ENCODE measurements around the gene MUSTN1.
A peak's percentile ranks its signal among the peaks of the same experiment; 100 is the strongest.

MUSTN1 gene

DNA sequence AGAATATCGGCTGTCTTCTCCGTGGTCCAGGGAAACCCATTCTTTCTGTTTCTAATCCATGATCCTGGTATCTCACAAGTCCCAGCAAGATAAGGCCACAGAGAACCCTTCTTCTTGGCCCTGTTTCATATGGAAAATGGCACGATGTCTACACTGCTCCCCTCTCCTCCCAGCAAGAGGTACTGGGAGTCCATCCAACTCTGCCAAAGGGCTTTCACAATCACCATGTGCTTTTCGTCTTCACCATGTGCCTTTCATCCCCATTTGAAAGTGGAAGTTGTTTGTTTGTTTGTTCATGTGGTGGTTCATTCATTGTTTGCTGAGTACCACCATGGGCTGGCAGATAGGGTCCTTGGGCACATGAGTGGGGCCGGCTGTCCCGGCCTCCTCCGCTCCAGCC, 34.7 kb downstream of the MUSTN1 start:
- DNase-seq (ENCODE audit: low spot score) = no peak

DNA sequence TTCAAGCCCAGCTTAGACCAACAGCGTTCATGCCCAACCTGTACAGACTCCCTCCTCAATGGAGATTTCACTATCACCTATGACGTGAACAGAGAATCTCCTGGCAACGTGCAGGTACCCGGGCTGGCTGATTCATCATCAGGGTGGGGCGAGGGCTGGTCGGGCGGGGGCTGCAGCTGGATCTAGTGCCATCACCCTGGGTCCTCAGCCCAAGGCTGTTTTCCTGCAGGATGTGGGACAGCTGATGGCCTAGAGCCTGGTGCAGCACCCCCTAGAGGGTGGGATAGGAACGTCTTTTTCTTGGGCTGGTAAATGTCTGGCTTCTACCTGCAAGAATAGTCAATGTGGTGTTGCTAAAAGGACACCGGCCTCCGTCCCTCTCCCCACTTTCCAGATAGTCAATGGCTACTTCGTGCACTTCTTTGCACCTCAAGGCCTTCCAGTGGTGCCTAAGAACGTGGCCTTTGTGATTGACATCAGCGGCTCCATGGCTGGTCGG, 35.8 kb downstream of the MUSTN1 start:
- DNase-seq (ENCODE audit: low spot score) = peak; percentile 55

DNA sequence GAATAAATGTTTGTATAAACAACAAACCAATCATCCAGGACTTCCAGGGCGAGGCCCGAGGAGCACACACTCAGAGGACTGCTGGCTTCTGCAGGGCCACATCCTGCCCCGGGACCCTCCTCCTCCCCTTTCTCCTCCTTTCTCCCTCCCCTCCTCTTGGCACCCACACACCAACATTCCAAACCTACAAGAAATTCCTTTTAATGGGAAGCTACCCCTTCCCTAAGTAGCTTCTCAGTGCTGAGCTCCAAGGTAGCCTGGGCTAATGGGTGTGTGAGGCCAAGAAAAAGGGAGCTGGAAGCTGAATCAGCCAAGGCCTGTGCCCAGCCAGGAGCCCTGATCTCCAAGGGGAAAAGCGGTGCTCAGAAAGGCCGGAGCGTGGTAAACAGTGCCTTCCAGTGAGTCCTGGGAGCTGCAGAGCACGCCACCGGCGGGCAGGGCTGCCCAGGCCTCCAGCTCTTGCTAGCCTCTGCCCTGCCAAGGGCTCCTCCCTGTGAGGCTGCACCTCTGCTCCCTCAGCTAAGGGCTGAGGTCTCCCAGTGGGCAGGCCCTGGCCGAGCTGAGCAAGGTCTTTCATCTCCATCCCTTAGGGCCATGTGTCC, 36.3 kb downstream of the MUSTN1 start:
- DNase-seq (ENCODE audit: low spot score) = no peak

DNA sequence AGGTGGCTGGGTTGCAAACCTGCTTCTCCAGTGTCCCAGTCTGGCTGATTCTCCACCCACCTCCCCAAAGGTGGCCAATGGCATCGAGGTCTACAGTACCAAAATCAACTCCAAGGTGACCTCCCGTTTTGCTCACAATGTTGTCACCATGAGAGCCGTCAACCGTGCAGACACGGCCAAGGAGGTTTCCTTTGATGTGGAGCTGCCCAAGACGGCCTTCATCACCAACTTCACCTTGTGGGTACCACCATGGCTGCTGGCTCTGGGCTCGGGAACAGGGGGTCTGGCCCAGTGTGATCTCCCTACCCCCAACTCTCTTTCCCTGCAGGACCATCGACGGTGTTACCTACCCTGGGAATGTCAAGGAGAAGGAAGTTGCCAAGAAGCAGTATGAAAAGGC, 38.4 kb downstream of the MUSTN1 start:
- DNase-seq (ENCODE audit: low spot score) = no peak

DNA sequence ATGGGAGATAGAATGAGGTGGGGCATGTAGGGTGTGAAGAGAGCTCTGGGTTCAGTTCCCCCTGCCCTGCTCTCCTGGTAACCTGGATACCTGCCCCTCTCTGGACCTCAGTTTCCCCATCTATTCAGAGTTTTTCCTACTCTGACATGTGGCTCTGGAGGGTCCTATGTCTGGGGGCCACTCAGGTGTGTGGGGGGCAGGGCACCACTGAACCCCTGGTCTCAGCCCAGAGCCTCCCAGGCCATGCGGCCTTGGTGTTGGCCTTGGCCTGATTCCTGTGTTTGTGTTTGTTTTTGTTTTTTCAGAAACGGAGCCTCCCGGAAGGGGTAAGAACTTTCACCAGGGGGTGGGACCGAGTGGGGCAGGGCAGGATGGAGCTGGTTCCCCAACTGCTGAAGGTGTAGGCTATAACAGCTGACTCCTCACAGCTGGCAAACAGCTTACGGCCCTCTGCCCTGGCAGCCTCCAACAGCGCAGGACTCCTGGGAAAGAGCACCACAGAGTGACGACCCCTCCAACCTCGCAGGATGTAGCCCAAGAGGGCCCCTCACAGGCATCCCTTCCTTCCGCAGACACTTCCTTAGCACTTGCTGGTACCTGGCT, 39.4 kb downstream of the MUSTN1 start:
- DNase-seq (ENCODE audit: low spot score) = no peak

DNA sequence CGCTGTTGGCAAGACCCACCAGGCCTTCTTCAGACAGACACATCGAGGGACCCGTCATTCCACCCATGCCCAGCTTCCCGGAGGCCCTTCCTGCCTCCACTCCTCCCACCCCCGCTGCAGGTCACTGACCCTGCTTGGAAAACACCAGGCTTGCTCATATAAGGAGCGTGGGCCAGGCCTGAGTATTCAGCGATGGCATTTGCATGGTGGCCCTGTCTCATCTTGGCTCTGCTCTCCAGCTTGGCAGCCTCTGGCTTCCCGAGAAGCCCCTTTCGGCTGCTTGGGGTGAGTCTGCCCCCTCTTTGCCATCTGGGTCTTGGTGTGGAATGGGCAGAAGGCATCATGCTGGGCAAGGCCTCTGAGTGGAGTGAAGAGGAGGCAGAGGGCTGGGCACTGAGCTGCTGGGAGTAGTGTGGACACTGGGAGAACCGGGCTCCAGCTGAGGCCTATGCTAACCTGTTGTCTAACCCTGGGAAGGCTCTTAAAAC, 40.2 kb downstream of the MUSTN1 start, which contains the start of gene ITIH3:
ITIH3 (plus strand) TSS at position 185 of the 488 bp plus-strand sequence; CDS start at position 193, 8 bp downstream.
- DNase-seq (ENCODE audit: low spot score) = no peak

DNA sequence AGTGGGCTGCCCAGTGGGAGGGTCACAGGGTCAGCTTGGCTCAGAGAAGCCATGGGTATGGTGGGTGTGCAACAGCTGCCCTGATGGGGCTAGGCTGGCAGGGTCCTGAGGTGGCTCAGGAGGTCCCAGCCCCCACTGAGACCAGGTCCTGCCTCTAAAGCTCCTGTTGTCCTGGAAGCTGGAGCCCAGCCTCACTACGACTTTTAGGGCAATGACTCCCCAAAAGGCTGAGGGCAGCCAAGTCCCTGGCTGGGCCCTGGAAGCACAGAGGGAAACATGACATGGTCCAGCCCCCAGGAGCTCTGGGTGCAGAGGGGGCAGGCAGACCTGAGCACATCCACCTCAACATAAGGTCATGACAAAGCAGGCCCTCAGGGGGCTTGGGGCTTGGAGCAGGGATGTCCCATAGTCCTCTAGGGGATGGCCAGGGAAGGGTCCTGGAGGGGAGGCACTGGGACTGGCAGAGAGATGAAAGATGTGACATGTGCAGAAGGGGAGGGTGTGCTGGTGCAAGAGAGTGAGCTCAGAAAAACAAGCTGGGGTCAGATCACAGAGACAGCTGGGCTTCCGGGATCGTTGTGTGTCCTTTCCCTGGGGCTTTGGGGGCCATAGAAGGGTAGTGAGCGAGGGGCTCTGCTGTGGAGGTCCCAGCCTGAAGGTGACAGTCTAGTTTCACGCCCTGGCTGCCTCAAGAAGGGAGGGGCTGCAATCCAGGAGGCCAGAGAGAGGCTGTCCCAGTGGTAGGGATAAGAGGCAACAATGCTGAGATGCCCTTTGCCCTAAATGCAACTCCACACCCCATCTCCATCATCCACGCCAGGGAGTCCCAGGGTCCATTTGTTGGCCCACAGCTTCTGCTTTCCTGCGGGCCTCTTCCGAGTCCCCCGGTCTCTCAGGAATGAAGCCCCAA, 40.9 kb downstream of the MUSTN1 start:
- no peak for DNase-seq (ENCODE audit: low spot score)

DNA sequence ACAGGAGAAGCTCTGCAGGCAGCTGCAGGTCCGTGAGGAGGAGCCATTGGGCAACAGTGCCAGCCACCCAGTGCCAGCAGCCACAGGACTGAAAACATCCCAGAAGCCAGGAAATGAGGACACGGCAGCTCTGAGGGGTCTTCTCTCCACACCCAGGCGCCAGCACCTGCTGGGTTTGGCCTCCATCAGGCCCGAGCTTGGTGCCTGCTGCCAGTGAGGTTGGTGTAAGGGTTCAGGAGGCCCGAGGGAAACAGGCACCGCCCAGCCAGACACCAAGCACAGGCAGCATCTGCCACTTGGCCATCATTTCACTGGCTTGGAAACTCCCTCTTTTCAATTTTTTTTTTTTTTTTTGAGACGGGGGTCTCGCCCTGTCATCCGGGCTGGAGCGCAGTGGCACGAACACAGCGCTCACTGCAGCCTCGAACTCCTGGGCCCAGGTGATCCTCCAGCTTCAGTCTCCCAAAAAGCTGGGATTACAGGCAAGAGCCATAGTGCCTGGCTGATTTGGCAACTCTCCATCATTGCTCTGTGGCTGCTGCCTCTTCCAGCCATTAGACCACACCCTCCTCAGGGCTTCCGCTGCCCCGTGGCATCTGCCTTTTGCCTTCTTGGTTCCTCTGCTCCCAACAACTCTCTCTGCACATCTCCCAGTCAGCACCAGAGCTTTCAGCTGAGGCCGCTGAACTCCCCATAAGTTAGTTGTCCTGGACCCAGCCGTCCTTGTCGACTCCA, 41.7 kb downstream of the MUSTN1 start:
- no peak for DNase-seq (ENCODE audit: low spot score)

DNA sequence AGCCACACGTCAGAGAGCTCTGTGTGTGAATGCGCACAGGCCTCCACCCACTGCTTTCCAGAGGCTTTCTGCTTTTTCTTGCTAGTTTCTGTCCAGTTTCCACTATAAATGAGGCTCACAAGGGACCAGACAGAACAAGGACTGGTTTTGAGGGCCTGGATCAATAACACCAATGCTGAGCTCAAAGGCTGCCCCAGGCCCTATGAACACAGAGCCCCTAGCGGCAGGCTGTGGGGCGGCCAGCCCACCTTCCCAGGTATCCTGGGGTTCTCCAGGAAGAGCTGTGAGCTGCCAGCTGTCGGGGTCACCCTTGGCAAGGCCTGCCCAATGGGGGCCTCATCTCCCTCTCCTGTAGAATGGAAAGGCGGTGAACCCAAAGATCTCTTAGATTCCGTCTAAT, 42.4 kb downstream of the MUSTN1 start:
- DNase-seq (ENCODE audit: low spot score) = no peak

DNA sequence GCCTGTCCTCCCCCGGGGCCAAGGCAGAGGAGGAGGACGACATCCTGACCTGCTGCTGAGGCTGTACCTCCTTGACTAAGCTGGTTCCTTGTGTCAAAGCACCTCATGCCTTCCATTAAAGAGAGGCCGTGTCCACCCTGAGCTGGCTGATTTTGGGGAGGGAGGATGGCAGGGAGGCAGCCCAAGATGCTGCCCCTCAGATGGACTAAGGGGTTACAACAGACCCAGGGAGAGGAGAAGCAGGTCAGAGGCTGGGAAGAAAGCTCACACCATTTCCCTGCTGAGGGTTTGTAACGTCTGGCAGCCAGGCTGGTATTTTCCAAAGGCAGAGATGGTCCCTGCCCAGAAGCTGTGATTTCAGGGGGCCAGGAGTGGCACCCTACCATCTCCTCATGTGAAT, 42.9 kb downstream of the MUSTN1 start:
- no peak for DNase-seq (ENCODE audit: low spot score)

DNA sequence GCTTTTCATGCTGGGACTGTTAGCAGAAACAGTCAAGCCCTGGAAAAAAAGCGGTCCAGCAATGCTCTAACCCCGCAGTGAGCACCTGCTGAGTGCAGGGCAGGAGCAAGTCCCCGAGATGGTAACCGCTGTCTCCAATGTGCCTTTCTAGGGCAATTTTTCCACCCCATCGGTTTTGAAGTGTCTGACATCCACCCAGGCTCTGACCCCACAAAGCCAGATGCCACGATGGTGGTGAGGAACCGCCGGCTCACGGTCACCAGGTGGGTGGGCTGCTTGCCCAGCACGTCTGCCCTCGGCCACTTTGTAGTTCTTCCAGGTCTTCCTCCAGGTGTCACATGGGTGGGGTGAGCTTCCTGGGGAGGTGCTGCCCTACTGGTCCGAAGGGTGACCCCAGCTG, 43.5 kb downstream of the MUSTN1 start:
- no peak for DNase-seq (ENCODE audit: low spot score)

DNA sequence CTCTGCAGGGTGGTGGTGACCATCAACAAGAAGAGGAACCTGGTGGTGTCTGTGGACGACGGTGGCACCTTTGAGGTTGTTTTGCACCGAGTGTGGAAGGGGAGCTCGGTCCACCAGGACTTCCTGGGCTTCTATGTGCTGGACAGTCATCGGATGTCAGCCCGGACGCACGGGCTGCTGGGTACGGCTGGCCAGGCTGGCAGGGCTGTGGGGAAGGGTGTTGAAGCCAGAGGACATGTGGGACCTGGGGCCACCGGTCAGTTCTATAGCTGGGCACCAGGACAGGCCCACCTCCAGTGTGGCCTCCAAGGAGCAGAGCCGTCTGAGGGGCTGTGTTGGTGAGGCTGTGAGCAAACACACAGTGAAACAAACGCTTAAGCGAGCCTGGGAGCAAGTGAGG, 44.1 kb downstream of the MUSTN1 start:
- DNase-seq (ENCODE audit: low spot score) = no peak

DNA sequence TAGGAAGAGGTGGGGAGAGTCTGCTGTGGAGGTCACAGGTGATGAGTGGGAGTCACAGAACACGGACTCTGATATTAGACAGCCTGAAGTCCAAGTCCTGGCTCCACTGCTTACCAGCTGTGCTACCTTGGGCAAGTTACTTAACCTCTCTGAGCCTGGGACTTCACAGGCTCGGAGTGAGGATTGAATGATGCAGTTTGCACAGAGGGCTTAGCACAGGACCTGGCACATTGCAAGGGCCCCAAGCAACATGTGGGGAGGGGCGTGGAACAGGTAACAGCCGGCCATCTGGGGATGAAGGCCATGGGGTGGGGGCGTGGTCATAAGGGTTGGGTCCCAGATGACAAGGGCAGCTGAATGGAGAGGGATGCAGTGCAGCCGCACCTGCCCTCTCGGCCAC, 44.5 kb downstream of the MUSTN1 start:
- DNase-seq (ENCODE audit: low spot score) = no peak

DNA sequence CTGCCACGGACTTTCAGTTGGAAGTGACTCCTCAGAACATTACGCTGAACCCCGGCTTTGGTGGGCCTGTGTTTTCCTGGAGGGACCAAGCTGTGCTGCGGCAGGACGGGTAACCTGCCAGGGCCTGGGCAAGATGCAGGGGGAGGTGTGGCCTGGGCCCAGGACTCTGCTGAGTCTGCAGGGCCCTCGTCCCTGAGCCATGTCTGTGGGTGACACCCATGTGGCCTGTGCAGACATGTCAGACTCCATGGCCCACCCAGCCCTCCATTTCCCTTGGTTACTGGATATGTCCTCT, 45.1 kb downstream of the MUSTN1 start:
- no peak for DNase-seq (ENCODE audit: low spot score)

DNA sequence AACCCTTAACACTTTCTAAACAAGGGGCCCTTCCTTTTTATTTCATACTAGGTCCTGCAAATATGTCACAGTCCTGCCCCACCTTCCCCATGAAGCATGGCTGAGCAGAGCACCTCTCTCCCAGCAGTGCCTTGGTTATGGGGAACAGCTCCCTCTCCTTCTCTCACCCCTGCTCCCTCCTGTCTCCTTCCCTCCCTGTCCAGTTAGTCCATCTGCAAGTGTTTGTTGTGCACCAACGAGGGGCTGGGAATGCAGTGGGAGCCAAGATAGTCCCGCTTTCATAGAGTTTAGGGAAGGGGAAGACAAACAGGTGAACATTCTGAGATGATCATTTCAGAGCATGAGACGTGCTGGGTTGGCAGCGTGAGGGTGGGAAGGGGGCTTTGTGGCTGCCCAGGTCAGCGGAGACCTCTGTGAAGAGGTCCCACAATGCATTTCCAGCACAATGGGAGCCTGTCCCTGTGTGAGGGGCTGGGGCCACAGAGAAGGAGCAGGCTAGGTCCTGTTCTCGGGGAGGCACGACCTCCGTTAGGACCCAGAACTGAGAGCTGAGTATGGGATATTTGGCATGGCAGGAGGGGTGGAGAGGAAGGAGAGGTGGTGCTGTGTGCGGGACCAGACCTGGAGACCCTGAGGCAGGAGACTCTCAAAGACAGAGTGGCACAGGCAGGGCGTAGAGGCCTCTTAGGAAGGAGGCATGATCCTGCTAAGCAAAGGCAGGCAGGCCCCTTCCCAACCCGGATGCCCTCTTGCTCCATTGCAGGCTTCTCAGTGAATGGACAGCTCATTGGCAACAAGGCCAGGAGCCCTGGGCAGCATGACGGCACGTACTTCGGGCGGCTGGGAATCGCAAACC, 45.7 kb downstream of the MUSTN1 start:
- DNase-seq (ENCODE audit: low spot score) = no peak

DNA sequence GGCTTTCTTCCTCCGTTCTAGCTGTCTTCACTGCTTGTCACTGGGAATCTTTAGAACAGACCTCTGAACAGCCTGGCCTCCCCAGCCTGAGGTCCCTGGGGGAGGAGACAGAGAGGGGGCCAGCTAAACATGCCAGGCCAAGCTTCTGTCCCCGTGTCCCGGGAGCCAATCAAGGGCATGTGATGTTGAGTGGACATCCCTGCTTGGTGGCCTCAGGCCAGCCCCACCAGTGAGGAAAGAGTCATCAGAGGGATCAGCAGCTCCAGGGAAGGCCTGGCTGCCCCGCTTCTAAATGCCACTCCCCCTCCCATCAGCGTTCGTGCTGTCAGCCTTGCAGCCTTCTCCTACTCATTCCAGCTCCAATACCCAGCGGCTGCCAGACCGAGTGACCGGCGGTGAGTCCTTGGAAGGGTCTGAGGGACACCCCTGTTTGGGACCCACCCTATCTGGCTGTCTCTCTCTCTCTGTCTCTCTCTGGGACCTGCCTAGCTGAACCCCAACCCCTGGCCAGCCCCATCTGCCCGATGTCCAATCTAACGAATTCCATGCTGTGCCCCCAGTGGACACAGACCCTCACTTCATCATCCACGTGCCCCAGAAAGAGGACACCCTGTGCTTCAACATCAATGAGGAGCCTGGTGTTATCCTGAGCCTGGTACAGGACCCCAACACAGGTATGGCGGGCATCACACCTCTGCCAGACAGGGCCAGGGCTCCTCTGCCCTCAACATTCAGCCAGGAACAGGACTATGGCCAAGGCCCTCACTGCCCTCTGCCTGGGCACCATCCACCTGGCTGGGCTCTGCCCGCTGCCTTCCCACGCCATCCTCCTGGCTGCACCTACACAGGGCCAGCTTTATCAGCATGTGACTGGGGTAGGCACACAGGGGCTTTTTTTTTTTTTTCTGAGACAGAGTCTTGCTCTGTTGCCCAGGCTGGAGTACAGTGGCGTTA, 46.9 kb downstream of the MUSTN1 start:
- DNase-seq (ENCODE audit: low spot score) = no peak

DNA sequence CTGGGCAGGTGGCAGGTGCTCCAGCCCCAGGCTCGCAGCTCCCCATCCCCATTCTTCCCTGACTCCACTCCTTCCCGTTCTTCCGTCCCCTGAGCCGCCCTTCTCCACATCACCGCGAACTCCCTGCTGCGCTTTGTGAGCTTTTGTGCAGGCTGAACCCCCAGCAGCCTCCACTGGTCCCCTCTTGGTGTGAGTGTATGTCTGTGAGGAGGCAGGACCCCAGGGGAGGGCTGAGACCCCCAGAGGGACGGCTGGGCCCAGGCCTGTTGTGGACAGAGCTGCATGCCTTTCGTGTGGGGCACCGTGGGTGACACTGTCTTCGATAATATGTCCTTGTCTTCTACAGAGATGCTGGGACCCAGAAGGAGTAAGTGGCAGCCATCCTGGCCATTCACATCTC, 47.6 kb downstream of the MUSTN1 start:
- DNase-seq (ENCODE audit: low spot score) = no peak

DNA sequence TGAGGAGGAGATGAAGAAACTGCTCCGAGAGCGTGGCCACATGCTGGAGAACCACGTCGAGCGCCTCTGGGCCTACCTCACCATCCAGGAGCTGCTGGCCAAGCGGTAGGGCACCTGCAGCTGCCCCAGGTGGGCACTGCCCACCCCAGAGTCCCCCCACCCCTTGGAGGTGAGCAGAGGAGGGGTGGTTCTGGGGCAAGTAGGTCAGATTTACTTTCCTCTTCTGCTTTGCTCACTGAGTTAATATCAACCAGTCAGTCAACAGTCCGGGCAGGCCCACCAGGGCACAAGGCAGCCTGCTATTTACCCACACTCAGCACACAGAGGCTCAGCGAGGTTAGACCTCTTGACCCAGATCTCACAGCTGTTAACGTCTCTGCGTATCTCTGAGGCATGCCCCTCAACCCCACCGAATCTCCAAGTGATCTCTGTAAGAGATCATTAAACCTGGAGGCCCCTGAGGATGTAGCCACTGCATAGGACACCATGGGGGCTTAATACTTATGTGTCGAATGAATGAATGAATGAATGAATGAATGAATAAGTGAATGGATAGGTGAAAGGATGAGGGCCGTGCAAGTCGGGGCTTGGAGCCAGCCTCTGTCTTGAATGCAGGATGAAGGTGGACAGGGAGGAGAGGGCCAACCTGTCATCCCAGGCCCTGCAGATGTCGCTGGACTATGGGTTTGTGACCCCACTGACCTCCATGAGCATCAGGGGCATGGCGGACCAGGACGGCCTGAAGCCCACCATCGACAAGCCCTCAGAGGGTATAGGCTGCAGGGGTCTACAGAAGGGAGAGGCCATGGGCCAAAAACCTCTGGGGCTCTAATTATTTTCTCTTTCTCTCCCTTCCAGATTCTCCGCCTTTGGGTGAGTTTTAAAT, 48.2 kb downstream of the MUSTN1 start:
- DNase-seq (ENCODE audit: low spot score) = no peak

DNA sequence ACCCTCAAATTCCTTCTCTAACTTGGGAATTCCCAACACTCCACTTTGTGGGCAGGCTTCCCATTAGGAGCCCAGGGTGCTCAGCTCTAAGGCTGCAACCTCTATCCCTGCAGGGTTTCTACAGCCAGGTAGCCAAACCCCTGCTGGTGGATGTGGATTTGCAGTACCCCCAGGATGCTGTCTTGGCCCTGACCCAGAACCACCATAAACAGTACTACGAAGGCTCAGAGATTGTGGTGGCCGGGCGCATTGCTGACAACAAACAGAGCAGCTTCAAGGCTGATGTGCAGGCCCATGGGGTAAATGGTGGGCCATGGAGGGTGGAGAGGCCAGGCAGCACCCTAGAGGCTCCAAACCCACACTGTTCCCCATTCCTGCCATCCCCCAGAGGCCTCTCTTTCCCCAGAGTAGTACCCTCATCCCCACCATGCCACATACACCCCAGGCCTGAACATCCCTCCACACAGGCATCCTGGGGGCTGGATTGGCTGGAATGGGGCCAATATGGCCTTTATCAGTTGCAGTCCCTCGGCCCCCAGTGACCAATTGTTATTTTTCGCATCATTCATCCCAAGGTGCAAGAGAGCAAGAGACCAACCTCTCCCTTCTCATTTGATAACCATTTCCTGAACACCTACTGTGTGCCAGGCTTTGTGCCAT, 49.8 kb downstream of the MUSTN1 start:
- DNase-seq (ENCODE audit: low spot score) = no peak

Data from HuH-7.5 (cell line).